ENCODE measurements around the gene SULT1A2. TPM values are rescaled to one million over a fixed set of nuclear protein-coding genes. Genes with fewer than 3 reads are reported as not detected.
A peak's percentile ranks its signal among the peaks of the same experiment; 100 is the strongest.

The SULT1A2 gene
- total and polyA plus RNA-seq, 2 of the 13 experiments (the other 11 are each of a cell fraction or from before 2014, with no cell fraction given): 33.0 to 34.2 TPM

GRCh38 chr16:28609631-28610594 is 13.1 kb upstream of the SULT1A2 start, which contains the start of gene SULT1A1 (continued):
- TF ChIP-seq RERE (CRISPR knock-in tag; IDR thresholded peaks at IDR 0.05; ENCODE audit: low read depth) (0 out of 2 replicates have a peak, but pooled peaks have one; percentile 56), POLR2AphosphoS5 (IDR thresholded peaks at IDR 0.05; ENCODE audit: low read depth, low read length) (peak; percentile 97), ZNF546 (CRISPR knock-in tag; conservative IDR thresholded peaks at IDR 0.05) (no peak), ZBTB4 (CRISPR knock-in tag; IDR thresholded peaks at IDR 0.05; ENCODE audit: borderline replicate concordance) (no peak; the same call in 1 of the 2 replicates), ZNF646 (CRISPR knock-in tag; IDR thresholded peaks at IDR 0.05) (no peak), BCLAF1 (IDR thresholded peaks at IDR 0.05) (no peak), ZNF432 (CRISPR knock-in tag; IDR thresholded peaks at IDR 0.05; ENCODE audit: borderline replicate concordance) (no peak)
